WERI-Rb-1 (cell line): ENCODE data around the gene GRIK4.

ENCODE experiments used
- DNase-seq: peaks from one replicate; pipeline ENCODE4 v3.0.0-alpha.2; 2020
- H3K27ac ChIP-seq: fragments of 250-450 bp; sonication (Bioruptor Pico); 2 replicates; pipeline ENCODE4 v1.5.1; 2020; ENCODE audit warnings: mild to moderate bottlenecking, moderate library complexity
- H3K27me3 ChIP-seq: fragments of 250-450 bp; sonication (Bioruptor Pico); 2 replicates; pipeline ENCODE4 v1.5.1; 2021; ENCODE audit warnings: mild to moderate bottlenecking, low read depth, moderate library complexity; ENCODE audit not compliant: insufficient read depth, severe bottlenecking
- H3K36me3 ChIP-seq: fragments of 250-450 bp; sonication (Bioruptor Pico); 2 replicates; pipeline ENCODE4 v1.5.1; 2020; ENCODE audit warnings: mild to moderate bottlenecking, moderate library complexity
- H3K4me3 ChIP-seq: 2 replicates; pipeline ENCODE4 v1.5.1; 2011; ENCODE audit warnings: low read depth, mild to moderate bottlenecking, control low read depth, low read length
- H3K9me3 ChIP-seq: fragments of 250-450 bp; sonication (Bioruptor Pico); 2 replicates; pipeline ENCODE4 v1.5.1; 2021; ENCODE audit warnings: mild to moderate bottlenecking, moderate library complexity; ENCODE audit not compliant: severe bottlenecking
- TF ChIP-seq, protein P1 (sequence below): IDR thresholded peaks from 2 replicates; pipeline ENCODE4 v1.5.1; 2011; ENCODE audit warnings: low read depth, mild to moderate bottlenecking, control low read depth, inconsistent platforms, low read length

The GRIK4 gene

GRCh38 chr11:120586728-120587127 is 75.2 kb downstream of the GRIK4 start:
- H3K27me3 ChIP-seq, result no peaks in the 10 kb centered on the region
- H3K9me3 ChIP-seq, result no peaks in the 10 kb centered on the region
- H3K36me3 ChIP-seq, result no peaks in the 10 kb centered on the region
- no peak for DNase-seq
- no peak overlapping the region for H3K27ac ChIP-seq
- TF ChIP-seq, protein P1, sequence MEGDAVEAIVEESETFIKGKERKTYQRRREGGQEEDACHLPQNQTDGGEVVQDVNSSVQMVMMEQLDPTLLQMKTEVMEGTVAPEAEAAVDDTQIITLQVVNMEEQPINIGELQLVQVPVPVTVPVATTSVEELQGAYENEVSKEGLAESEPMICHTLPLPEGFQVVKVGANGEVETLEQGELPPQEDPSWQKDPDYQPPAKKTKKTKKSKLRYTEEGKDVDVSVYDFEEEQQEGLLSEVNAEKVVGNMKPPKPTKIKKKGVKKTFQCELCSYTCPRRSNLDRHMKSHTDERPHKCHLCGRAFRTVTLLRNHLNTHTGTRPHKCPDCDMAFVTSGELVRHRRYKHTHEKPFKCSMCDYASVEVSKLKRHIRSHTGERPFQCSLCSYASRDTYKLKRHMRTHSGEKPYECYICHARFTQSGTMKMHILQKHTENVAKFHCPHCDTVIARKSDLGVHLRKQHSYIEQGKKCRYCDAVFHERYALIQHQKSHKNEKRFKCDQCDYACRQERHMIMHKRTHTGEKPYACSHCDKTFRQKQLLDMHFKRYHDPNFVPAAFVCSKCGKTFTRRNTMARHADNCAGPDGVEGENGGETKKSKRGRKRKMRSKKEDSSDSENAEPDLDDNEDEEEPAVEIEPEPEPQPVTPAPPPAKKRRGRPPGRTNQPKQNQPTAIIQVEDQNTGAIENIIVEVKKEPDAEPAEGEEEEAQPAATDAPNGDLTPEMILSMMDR, result no peak
- H3K4me3 ChIP-seq, result no peak overlapping the region

DNA sequence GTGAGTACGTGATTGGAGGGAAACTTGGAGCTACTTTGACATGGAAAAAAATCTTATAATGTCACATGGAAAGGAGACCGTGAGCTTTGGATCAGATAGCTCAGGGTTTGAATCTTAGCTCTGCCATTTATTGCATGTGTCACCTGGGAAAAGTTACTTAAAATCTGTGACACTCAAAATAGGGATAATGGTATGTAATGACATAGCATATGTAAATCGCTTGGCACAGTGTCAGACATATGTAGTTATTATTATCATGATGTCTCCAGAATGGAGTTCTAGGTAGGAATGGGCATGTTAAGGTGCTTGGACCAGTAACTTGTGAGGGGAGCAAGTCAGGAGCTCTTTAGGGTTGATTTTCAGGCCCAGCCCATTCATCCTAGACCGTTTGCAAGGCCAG is 75.8 kb downstream of the GRIK4 start:
- H3K27me3 ChIP-seq, result no peaks in the 10 kb centered on the region
- no peaks in the 10 kb centered on the region for H3K9me3 ChIP-seq
- DNase-seq, result no peak
- no peaks in the 10 kb centered on the region for H3K36me3 ChIP-seq
- no peak overlapping the region for H3K4me3 ChIP-seq
- TF ChIP-seq, protein P1, result no peak
- H3K27ac ChIP-seq, result no peak overlapping the region

DNA sequence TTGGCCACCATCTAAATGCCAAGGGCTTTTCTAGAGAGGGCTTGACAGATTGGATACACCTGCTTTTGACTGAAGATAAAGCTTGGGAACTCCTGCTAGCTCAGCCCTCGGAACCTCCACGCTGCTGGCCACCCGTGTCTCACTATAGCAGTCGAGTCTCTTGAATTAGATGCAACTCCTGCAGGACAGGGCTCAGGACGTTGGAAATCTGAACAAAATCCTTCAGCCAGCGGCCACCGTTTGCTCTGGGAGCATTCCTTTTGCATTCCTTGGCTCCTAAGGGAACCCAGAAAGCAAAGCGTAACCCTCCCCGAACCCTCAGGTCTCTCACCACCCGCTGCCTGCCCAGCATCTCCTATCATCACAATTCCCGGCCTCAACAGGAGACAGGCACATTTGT is 77.8 kb downstream of the GRIK4 start:
- TF ChIP-seq, protein P1, result no peak
- Histone ChIP-seq H3K27ac (no peak overlapping the region), H3K9me3 (no peaks in the 10 kb centered on the region), H3K27me3 (no peaks in the 10 kb centered on the region), H3K4me3 (no peak overlapping the region), H3K36me3 (no peaks in the 10 kb centered on the region)
- DNase-seq, result no peak

GRCh38 chr11:120590472-120590871 is 78.9 kb downstream of the GRIK4 start:
- H3K4me3 ChIP-seq, result no peak overlapping the region
- no peaks in the 10 kb centered on the region for H3K36me3 ChIP-seq
- no peak overlapping the region for H3K27ac ChIP-seq
- no peaks in the 10 kb centered on the region for H3K27me3 ChIP-seq
- TF ChIP-seq, protein P1, result no peak
- no peaks in the 10 kb centered on the region for H3K9me3 ChIP-seq
- no peak for DNase-seq

- Histone ChIP-seq H3K27me3 (no peaks in the 10 kb centered on the region), H3K36me3 (no peaks in the 10 kb centered on the region), H3K4me3 (no peak overlapping the region), H3K27ac (no peak overlapping the region), H3K9me3 (no peaks in the 10 kb centered on the region)
- DNase-seq, result no peak
- TF ChIP-seq, protein P1, result no peak
Observed at GRCh38 chr11:120594746-120595145, 83.2 kb downstream of the GRIK4 start.

GRCh38 chr11:120595557-120595956 is 84.0 kb downstream of the GRIK4 start:
- DNase-seq, result no peak
- no peaks in the 10 kb centered on the region for H3K9me3 ChIP-seq
- no peak overlapping the region for H3K4me3 ChIP-seq
- H3K27ac ChIP-seq, result no peak overlapping the region
- TF ChIP-seq, protein P1, result no peak
- no peaks in the 10 kb centered on the region for H3K36me3 ChIP-seq
- H3K27me3 ChIP-seq, result no peaks in the 10 kb centered on the region
